GM06990 (cell line): Measurements from ENCODE around the gene ARHGEF38.
A peak's percentile ranks its signal among the peaks of the same experiment; 100 is the strongest.

ENCODE experiments used
- DNase-seq: peaks from one replicate; pipeline ENCODE4 v3.0.0-alpha.2; 2011; ENCODE audit not compliant: insufficient read length; ENCODE audit errors: extremely low read depth
- H3K27me3 ChIP-seq: replicated peaks from 2 replicates; pipeline ENCODE4 v1.6.0; 2011; ENCODE audit warnings: low read length; ENCODE audit not compliant: control insufficient read depth, insufficient read depth
- H3K36me3 ChIP-seq: 2 replicates; pipeline ENCODE4 v1.5.1; 2011; ENCODE audit warnings: low read length; ENCODE audit not compliant: control insufficient read depth, insufficient read depth
- H3K4me3 ChIP-seq: replicated peaks from 2 replicates; pipeline ENCODE4 v1.5.1; 2011; ENCODE audit warnings: low read depth, mild to moderate bottlenecking, control low read depth, low read length
- CTCF ChIP-seq: IDR thresholded peaks from 2 replicates; pipeline ENCODE4 v1.5.1; 2011; ENCODE audit warnings: low read length, control low read depth, mild to moderate bottlenecking, inconsistent platforms; ENCODE audit not compliant: insufficient read depth, poor library complexity, severe bottlenecking

Gene ARHGEF38

GRCh38 chr4:105551965-105552746 lies at the start of gene ARHGEF38:
ARHGEF38 (plus strand) TSS chr4:105552620; CDS start chr4:105552766, 146 bp downstream.
- Histone ChIP-seq H3K27me3 (no peaks in the 10 kb centered on the region), H3K36me3 (no peaks in the 10 kb centered on the region), H3K4me3 (no peak within 1 kb of the TSS)
- no peak for TF ChIP-seq CTCF
- no peak for DNase-seq

- no peaks in the 10 kb centered on the region for H3K27me3 ChIP-seq
- no peak overlapping the region for H3K4me3 ChIP-seq
- no peaks in the 10 kb centered on the region for H3K36me3 ChIP-seq
- TF ChIP-seq CTCF, result no peak
- DNase-seq, result no peak
These were observed 48.9 kb upstream of the ARHGEF38 start for GRCh38 chr4:105503484-105503883.

DNA sequence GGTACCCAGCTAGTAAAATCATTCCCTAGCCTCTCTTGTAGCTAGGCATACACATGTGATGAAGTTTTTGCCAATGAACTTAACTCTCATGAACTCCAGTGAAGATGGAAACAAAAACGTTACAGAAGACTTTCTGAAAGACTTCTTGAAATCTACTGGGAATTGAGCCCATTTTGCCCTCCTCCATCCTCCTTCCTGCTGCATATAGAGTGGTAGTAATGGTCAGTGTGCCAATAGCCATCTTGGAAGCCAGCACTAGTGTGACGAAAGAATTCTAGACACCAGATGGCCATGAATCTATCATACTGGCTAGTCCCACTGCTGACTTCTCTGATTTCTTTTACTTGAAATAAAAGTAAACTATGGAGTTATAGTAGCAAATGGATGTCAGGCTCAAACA lies 47.7 kb upstream of the ARHGEF38 start:
- Histone ChIP-seq H3K36me3 (no peaks in the 10 kb centered on the region), H3K4me3 (no peak overlapping the region), H3K27me3 (no peaks in the 10 kb centered on the region)
- no peak for TF ChIP-seq CTCF
- DNase-seq, result no peak

DNA sequence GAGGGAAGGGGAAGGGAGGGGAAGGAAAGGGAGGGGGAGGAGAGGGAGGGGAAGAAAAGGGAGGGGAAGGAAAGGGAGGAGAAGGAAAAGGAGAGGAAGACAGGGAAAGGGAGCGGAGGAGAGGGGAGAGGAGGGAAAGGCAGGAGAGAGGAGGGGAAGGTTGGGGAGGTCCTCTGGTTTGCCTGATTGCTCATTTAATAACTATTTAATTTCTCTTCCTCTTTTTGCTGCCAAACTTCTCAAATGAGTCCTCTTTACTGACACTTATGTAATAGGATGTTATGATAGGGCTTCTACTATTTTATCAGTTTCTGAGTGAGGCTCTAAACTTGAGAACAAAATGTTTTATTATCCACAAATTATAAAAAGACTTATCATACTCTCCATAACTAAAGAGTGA lies 43.1 kb upstream of the ARHGEF38 start:
- Histone ChIP-seq H3K36me3 (no peaks in the 10 kb centered on the region), H3K27me3 (no peaks in the 10 kb centered on the region), H3K4me3 (no peak overlapping the region)
- peak; percentile 59 for DNase-seq
- no peak for TF ChIP-seq CTCF

GRCh38 chr4:105509714-105510113 lies 42.7 kb upstream of the ARHGEF38 start:
- TF ChIP-seq CTCF, result no peak
- H3K36me3 ChIP-seq, result no peaks in the 10 kb centered on the region
- H3K27me3 ChIP-seq, result no peaks in the 10 kb centered on the region
- H3K4me3 ChIP-seq, result no peak overlapping the region
- DNase-seq, result no peak
